ENCODE results near the gene CDC42BPB.

DNA sequence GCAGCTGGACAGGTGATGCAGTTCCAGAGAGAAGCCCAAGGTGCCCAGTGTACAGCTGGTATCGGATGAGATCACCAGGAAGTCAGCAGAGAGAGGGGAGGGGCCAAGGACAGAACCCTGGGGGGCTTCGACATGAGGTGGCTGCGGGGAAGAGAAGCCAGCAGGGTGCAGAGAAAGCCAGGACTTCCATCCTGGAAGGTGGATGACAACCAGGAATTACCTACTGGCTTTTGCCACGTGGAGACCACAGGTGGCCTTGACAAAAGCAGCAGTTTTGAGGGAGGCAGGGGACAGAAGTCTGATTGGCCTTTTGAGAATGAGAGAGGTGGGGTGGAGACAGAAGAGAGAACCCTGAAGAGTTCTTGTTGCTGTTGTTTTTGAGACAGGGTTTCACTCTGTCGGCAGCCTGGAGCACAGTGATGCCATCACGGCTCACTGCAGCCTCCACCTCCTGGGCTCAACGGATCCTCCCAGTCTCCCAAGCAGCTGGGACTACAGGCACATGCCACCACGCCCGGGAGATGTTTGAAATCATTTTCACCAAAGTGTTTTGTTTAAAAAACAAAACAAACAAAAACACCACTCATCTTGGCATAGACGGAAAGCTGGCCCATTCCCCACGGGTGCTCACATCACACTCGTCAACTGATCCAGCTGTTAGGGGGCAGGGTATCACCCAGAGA lies 35.2 kb downstream of the CDC42BPB start:
- TF ChIP-seq POLR2A (IDR thresholded peaks at IDR 0.05), result no peak
- TF ChIP-seq, protein P1, sequence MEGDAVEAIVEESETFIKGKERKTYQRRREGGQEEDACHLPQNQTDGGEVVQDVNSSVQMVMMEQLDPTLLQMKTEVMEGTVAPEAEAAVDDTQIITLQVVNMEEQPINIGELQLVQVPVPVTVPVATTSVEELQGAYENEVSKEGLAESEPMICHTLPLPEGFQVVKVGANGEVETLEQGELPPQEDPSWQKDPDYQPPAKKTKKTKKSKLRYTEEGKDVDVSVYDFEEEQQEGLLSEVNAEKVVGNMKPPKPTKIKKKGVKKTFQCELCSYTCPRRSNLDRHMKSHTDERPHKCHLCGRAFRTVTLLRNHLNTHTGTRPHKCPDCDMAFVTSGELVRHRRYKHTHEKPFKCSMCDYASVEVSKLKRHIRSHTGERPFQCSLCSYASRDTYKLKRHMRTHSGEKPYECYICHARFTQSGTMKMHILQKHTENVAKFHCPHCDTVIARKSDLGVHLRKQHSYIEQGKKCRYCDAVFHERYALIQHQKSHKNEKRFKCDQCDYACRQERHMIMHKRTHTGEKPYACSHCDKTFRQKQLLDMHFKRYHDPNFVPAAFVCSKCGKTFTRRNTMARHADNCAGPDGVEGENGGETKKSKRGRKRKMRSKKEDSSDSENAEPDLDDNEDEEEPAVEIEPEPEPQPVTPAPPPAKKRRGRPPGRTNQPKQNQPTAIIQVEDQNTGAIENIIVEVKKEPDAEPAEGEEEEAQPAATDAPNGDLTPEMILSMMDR (IDR thresholded peaks at IDR 0.05), result no peak
